ENCODE data around the gene CDH4. TPM values are rescaled to one million over a fixed set of nuclear protein-coding genes. Genes with fewer than 3 reads are reported as not detected.

Gene CDH4
- total RNA-seq, 2 donors from 2014 or later: 0.07 to 0.94 TPM

DNA sequence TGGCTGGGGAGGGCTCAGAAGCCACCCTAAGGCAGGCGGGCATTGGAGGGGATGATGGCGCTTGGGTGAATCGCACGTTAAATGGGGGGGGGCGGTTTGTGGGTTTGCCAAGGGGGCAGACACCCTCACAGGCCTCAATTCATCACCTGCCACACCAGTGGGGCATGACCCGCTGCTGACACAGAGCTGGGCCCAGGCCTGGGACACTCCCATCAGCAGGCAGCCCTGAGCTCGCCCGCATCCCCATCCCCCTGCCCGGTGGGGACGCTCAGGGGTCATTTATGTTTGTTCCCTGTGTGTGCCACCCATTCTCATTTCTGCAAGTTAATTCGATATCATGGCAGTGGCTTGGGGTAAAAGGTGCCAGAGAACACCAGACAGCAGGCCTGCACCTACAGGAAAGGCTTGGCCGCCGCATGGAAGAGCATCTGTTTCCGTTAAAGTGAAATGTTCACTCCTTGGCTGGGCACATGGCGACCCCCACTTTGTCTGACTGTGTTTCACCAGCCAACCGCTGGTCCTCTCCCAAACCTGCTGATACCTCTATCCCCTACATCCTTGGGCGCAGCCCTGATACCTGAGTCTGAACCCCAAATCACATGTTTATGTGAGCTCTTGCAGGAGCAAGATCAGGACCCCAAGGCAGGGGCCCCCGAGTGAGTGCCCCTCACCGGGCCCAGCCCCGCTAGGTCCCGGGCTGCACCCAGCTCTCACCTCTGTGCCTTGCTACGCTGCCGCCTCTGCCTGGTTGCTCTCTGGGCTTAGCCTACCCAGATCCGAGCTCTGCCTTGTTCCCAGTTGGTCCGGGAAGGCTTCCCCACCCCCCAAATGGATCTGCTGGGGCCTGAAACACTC, 564.8 kb downstream of the CDH4 start:
- Histone ChIP-seq H3K27me3 (no peaks in the 10 kb centered on the region), H3K9me3 (no peaks in the 10 kb centered on the region), H3K27ac (no peak overlapping the region), H3K4me1 (no peaks in the 10 kb centered on the region), H3K36me3 (no peaks in the 10 kb centered on the region), H3K4me3 (no peak overlapping the region)
- DNase-seq (ENCODE audit: low spot score): no peak
- TF ChIP-seq, protein P1, sequence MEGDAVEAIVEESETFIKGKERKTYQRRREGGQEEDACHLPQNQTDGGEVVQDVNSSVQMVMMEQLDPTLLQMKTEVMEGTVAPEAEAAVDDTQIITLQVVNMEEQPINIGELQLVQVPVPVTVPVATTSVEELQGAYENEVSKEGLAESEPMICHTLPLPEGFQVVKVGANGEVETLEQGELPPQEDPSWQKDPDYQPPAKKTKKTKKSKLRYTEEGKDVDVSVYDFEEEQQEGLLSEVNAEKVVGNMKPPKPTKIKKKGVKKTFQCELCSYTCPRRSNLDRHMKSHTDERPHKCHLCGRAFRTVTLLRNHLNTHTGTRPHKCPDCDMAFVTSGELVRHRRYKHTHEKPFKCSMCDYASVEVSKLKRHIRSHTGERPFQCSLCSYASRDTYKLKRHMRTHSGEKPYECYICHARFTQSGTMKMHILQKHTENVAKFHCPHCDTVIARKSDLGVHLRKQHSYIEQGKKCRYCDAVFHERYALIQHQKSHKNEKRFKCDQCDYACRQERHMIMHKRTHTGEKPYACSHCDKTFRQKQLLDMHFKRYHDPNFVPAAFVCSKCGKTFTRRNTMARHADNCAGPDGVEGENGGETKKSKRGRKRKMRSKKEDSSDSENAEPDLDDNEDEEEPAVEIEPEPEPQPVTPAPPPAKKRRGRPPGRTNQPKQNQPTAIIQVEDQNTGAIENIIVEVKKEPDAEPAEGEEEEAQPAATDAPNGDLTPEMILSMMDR (IDR thresholded peaks at IDR 0.05): no peak

GRCh38 chr20:61817575-61817974, 565.5 kb downstream of the CDH4 start:
- DNase-seq (ENCODE audit: low spot score): no peak
- TF ChIP-seq, protein P1 (IDR thresholded peaks at IDR 0.05): no peak

GRCh38 chr20:61818746-61819573, 566.9 kb downstream of the CDH4 start:
- Histone ChIP-seq H3K4me3 (no peak overlapping the region), H3K9me3 (no peaks in the 10 kb centered on the region), H3K27me3 (no peaks in the 10 kb centered on the region), H3K36me3 (no peaks in the 10 kb centered on the region), H3K4me1 (no peaks in the 10 kb centered on the region), H3K27ac (no peak overlapping the region)
- no peak for DNase-seq (ENCODE audit: low spot score)
- TF ChIP-seq, protein P1 (IDR thresholded peaks at IDR 0.05): no peak

More at GRCh38 chr20:61817575-61817974, 565.5 kb downstream of the CDH4 start:
- no peak overlapping the region for H3K27ac ChIP-seq
- no peaks in the 10 kb centered on the region for H3K4me1 ChIP-seq
- no peaks in the 10 kb centered on the region for H3K9me3 ChIP-seq
- no peaks in the 10 kb centered on the region for H3K36me3 ChIP-seq
- H3K4me3 ChIP-seq: no peak overlapping the region
- H3K27me3 ChIP-seq: no peaks in the 10 kb centered on the region

DNA sequence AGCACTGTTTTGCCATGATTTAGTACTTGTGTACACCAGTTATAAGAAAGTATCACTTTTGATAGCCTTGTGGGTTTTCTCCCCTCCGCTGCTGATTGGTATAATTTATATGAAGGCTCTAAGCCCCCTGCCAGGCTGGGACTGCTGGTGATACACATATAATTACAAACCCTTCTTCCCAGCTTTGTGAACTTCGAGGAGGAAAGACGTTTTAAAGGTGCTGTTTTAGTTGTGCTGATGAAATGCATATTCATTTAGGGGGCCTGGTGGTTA, 567.4 kb downstream of the CDH4 start:
- TF ChIP-seq, protein P1 (IDR thresholded peaks at IDR 0.05): no peak
- H3K4me1 ChIP-seq: no peaks in the 10 kb centered on the region
- H3K27me3 ChIP-seq: no peaks in the 10 kb centered on the region
- H3K4me3 ChIP-seq: no peak overlapping the region
- no peak for DNase-seq (ENCODE audit: low spot score)
- no peaks in the 10 kb centered on the region for H3K36me3 ChIP-seq
- no peaks in the 10 kb centered on the region for H3K9me3 ChIP-seq
- no peak overlapping the region for H3K27ac ChIP-seq

DNA sequence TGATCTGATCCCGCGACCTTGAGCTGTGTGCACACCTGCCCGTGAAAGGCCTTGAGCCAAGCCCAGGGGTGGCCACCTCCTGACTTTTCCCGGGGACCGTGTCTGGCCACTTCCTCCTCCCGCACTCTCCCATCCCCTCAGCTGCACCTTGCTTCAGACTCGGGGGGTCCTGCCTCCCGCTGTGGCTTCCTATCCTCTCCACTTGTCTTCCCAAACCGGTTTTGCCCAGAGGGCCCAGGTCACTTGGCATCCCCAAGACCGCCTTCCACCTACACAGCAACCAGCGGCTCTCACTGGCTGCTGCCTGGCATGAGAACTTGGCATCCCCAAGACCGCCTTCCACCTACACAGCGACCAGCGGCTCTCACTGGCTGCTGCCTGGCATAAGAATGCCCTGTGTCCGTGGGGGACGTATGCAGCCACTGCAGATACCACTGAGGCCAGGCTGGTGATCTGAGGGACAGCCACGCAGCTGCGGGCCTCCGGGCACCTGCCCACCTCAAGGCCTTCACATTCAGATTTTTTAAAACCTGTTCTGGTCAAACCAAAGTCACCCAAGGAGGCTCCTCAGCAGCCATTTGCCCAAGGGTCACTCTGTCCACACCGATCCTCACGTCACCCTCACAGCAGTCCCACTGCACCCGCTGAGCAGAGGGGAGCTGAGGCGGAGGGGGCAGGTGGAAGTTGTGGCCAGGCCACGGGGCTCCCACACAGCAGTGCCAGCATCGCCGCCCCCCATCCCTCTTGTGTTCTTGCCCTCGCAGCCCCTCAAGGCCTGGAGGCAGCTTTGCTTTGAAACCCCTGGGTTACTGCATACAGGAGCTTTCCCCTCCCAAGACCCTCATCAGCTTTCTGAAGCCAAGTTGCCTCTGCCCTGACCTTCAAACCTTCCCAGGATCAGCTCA, 568.1 kb downstream of the CDH4 start:
- no peak for DNase-seq (ENCODE audit: low spot score)
- no peaks in the 10 kb centered on the region for H3K27me3 ChIP-seq
- no peaks in the 10 kb centered on the region for H3K9me3 ChIP-seq
- H3K27ac ChIP-seq: no peak overlapping the region
- no peaks in the 10 kb centered on the region for H3K36me3 ChIP-seq
- TF ChIP-seq, protein P1 (IDR thresholded peaks at IDR 0.05): no peak
- no peaks in the 10 kb centered on the region for H3K4me1 ChIP-seq
- no peak overlapping the region for H3K4me3 ChIP-seq
